Endothelial cell of umbilical vein (primary cell): Measurements from ENCODE around the gene PALD1.

ENCODE experiments used
- MYC ChIP-seq: IDR thresholded peaks from one replicate; pipeline ENCODE4 v1.6.1; 2011; ENCODE audit warnings: mild to moderate bottlenecking, low read depth, low read length
- TF ChIP-seq, protein P1 (sequence below), 2 donors: IDR thresholded peaks; 1 replicate in 1 of 2; 2 replicates in 1 of 2; pipeline ENCODE4 v1.5.1; 2011; ENCODE audit warnings: low read length in 2 of 2, mild to moderate bottlenecking in 2 of 2, moderate library complexity in 2 of 2, control low read depth in 1 of 2, inconsistent platforms in 1 of 2, low read depth in 1 of 2; ENCODE audit not compliant: insufficient read depth in 1 of 2; ENCODE audit errors: extremely low read depth in 1 of 2

GRCh38 chr10:70589762-70590654 lies 111.4 kb downstream of the PALD1 start:
- TF ChIP-seq, protein P1, sequence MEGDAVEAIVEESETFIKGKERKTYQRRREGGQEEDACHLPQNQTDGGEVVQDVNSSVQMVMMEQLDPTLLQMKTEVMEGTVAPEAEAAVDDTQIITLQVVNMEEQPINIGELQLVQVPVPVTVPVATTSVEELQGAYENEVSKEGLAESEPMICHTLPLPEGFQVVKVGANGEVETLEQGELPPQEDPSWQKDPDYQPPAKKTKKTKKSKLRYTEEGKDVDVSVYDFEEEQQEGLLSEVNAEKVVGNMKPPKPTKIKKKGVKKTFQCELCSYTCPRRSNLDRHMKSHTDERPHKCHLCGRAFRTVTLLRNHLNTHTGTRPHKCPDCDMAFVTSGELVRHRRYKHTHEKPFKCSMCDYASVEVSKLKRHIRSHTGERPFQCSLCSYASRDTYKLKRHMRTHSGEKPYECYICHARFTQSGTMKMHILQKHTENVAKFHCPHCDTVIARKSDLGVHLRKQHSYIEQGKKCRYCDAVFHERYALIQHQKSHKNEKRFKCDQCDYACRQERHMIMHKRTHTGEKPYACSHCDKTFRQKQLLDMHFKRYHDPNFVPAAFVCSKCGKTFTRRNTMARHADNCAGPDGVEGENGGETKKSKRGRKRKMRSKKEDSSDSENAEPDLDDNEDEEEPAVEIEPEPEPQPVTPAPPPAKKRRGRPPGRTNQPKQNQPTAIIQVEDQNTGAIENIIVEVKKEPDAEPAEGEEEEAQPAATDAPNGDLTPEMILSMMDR (IDR thresholded peaks at IDR 0.05; ENCODE audit: extremely low read depth in 1 of 2, insufficient read depth in 1 of 2, low read depth in 1 of 2, low read length in 2 of 2) = no peak
- no peak for TF ChIP-seq MYC
